CD4-positive, alpha-beta T cell treated with Interleukin-17A for 4 hours (primary cell): ENCODE measurements around the gene TGFB1I1.
"Not testable (repeated sequence)": the region's sequence is repeated elsewhere in the genome, so short reads cannot be mapped to it uniquely, and the experiment has no call there.

Experiments used
- DNase-seq: peaks from one replicate; pipeline ENCODE4 v3.0.0-alpha.2; 2020; ENCODE audit warnings: mixed read lengths

The TGFB1I1 gene

DNA sequence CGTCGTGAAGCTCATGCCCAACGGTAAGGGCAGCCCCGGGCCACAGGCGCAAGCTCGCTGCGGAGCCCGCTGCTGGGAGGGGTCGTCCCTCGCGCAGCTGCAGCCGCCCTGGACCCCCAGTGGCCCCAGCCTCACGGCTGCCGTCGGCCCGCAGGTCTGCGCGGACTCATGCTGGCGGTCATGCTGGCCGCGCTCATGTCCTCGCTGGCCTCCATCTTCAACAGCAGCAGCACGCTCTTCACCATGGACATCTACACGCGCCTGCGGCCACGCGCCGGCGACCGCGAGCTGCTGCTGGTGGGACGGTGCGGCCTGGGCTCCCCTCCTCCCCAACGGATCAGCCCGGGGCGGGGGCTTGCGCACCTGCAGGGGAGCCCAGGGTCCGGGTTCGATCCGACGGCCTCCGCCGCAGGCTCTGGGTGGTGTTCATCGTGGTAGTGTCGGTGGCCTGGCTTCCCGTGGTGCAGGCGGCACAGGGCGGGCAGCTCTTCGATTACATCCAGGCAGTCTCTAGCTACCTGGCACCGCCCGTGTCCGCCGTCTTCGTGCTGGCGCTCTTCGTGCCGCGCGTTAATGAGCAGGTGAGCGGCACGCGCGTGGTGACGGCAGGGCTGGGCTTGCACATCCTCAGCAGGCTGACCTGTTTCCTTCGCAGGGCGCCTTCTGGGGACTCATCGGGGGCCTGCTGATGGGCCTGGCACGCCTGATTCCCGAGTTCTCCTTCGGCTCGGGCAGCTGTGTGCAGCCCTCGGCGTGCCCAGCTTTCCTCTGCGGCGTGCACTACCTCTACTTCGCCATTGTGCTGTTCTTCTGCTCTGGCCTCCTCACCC lies 16.7 kb downstream of the TGFB1I1 start:
- no peak for DNase-seq

DNA sequence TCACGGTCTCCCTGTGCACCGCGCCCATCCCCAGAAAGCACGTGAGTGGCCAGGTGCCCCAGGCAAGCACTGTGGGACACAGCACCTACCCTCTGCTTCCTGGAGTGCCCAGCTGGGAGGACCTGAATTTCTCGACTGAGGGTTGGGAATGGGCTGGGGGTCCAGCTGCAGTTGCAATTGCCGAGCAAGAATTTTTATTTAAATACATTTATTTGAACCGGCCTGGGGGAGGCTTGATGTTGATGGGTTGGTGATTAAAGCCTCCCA lies 17.3 kb downstream of the TGFB1I1 start:
- no peak for DNase-seq

DNA sequence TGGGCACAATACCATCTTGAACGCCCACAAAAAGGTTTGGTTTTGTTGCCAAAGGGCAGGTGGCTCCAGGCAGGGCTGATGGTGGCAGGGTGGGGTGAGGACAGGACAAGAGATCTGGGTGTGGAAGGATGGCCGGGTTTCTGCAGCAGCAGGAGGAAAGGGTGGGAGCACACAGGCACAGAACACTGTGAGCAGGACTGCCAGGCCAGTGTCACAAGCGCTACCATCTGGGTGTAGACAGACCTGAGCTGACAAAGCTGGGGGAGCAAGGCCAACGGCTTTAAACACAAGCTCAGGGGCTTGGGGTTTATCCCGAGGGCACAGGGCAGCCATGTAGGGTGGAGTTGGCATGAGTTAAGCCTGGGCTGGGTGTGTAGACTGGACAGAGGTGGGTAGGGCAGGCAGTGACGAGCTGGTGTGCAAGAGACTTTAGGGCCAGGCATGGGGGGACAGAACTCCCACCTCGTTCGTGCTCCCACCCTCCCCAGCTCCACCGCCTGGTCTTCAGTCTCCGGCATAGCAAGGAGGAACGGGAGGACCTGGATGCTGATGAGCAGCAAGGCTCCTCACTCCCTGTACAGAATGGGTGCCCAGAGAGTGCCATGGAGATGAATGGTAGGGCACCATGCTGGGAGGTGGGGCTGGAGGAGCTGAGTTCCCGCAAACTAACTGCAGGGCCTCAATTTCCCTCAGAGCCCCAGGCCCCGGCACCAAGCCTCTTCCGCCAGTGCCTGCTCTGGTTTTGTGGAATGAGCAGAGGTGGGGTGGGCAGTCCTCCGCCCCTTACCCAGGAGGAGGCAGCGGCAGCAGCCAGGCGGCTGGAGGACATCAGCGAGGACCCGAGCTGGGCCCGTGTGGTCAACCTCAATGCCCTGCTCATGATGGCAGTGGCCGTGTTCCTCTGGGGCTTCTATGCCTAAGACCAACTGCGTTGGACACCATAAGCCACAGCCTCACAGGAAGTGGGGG lies 17.9 kb downstream of the TGFB1I1 start:
- no peak for DNase-seq

DNA sequence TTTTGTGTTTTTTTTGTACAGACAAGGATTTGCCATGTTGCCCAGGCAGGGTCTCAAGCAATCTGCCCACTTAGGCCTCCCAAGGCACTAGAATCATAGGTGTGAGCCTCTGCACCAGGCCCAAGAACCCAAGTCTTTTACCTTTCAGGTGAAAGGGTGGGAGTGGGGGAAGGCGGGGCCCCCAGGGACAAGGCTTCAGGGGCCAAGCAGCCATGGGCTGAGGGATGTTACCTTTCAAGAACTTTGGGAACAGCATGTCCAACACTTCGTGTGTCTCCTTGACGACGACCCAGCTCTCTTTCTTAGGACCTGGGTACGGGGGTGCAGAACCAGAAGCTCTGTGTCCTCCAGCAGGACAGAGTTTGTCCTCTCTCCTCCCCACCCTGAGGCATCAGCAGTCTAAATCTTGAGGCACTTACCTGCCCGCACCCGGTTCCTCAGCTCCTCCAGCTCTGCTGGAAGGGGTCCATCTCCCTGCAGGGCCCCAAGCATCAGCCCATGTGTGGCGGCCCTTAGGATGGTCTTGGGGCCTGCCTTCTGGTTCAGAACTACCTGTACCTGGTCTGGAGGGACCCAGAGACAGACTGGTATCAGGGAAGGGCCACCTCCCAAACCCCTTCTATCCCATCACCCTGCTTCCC lies 19.9 kb downstream of the TGFB1I1 start:
- no peak for DNase-seq

- no peak for DNase-seq
These were observed 21.7 kb downstream of the TGFB1I1 start for GRCh38 chr16:31493506-31494125.

DNA sequence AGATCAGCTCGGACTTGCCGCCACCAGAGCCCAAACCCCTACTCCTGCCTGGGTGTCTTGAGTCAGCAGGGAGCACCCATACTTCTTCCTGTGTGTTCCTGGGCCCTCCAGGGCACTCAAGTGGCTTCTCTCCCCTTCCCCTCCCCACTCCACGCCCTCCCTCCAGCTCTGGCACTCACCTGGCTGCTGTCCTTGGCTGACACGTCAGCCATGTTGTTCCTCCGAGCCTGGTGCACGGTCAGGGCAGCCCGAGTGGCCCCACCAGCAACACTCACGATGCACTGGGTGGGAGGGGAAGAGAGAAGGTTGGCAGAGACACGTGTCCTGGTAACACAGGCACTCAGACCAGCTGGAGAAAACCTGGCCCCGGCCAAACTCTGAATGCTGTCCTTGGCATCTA lies 24.7 kb downstream of the TGFB1I1 start:
- no peak for DNase-seq

DNA sequence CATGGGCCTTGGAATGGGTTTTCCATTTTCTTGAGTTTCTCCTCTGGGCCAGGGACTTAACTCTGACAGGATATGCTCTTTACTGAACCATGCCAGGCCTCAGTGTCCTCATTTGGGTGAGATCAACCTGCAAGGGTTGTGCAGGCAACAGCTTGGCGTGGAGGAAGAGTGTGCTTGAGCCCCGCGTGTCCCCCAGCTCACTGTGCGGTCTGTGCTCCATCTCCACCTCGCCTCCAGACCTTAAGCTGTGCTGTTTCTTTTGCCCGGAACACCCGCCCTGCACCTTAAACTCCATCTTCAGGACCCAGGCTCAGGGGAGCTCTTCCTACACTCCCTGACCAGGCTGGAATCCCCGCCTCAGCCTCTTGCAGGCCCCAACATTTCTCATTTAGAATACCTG lies 26.5 kb downstream of the TGFB1I1 start:
- DNase-seq = no peak

DNA sequence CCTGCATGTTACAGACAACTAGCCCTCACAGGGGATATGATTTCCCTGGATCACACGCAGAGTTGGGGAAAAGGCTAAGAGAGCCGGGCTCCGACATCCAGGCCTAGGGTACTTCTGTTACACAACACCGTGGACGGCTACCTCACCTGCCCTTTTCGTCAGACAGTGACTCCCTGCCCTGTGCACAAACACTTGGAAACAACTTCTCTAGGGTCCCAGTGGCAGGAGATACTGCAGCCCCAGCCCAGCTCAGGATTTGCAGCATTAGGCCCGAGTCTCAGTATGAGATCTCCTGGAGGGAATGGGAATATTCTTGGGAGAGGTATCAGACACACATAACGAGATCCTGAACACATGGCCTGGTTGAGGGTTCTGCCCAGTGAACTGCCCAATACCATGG lies 28.0 kb downstream of the TGFB1I1 start:
- DNase-seq = no peak

DNA sequence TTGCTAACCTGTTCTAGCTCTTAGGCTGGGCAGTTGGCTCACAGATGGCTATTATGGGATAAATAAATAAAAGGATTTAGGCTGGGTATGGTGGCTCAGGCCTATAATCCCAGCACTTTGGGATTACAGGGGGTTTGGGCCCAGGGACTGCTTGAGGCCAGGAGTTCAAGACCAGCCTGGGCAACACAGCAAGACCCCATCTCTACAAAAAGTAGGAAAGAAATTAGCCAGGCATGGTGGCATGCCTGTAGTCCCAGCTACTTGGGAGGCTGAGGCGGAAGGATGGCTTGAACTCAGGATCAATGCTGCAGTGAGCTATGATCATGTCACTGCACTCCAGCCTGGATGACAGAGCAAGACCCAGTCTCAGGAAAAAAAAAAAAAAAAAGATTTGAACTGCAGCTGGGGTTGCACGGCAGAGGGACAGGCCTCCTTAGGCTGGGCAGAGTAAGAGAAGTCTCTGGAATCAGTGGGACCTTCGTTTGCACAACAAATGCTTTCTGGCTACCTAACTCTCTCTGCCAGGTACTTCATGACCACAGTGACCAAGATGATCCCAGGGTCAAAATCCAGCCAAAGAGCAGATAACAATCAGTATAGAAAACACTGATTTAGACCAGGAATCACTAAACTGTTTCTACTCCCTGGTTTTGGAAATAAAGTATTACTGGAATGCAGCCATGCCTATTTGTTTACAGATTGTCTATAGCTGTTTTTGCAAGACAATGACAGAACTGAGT lies 29.4 kb downstream of the TGFB1I1 start:
- DNase-seq = no peak

DNA sequence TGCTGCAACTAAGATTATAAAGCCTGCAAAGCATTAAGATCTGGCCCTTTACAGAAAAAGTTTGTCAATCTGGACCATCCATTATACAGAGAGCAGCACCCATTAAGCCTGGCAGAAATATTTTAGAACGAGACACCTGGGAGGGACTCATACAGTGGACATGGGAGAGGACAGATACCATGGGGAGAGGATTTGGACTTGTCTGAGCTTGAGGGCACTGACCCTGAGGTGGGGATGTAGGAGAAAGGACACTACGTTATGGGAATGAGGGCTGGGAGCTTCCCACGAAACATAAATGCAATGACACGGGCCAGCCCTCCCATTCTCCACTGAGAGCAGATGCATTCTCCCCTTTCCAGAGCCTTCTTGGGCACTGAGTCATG lies 30.0 kb downstream of the TGFB1I1 start:
- DNase-seq = no peak

- DNase-seq = no peak
These were observed 31.0 kb downstream of the TGFB1I1 start for GRCh38 chr16:31502981-31503380.

DNA sequence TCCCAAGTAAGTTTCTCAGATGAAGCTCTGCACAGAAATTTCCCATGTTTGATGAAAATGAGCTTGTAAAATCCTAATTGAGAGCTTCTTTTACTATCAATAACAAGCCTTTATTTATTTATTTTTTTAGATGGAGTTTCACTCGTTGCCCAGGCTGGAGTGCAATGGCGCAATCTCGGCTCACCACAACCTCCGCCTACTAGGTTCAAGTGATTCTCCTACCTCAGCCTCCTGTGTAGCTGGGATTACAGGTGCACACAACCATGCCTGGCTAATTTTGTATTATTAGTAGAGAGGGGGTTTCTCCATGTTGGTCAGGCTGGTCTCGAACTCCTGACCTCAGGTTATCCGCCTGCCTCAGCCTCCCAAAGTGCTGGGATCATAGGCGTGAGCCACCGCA lies 31.6 kb downstream of the TGFB1I1 start:
- DNase-seq = not testable (repeated sequence)

- DNase-seq = no peak
These were observed 32.2 kb downstream of the TGFB1I1 start for GRCh38 chr16:31504159-31504558.

- no peak for DNase-seq
These were observed 33.5 kb downstream of the TGFB1I1 start for GRCh38 chr16:31505483-31505882.

DNA sequence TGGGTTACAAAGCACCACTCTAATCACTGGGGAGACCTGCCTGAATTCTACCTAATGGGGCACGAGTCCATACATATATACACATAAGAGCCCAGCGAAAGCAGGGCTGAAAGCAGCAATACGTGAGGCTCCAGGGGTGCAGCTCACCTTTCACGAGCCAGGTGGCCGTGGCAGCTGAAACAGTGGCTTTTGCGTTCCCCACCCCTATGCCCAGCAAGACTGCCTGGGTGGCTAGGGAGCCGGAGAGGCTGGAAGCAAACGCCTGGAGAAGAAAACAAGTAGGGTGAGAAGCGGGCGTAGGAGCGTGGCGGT lies 35.6 kb downstream of the TGFB1I1 start:
- DNase-seq = no peak

- DNase-seq = peak; percentile 89
These were observed 36.2 kb downstream of the TGFB1I1 start, which contains the start of gene RUSF1 for GRCh38 chr16:31507929-31508705. Gene RUSF1 (minus strand): TSS chr16:31508391. CDS start chr16:31508373, 18 bp downstream.

DNA sequence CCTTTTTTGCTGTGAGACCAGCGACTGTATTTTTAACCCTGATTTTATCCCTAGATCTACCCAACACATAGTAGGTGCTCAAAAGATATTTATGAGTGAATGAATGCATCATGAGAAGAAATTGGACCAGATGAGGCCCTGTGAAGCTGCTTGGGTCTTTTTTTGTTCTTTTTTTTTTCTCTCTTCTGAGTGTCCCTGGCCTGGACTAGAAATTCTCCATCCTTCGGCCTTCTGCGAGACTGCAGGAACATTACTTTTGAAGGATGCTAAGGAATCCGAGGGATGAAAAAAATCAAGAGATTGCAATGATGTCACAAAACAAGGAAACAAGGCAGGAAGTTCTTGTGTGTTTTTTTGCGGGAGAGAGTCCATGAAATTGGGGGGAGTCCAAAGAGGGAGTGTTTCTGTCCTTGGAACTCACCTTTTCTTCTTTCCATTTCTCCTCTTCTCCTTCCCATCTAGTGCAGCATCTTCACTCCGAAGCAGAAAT lies 36.8 kb downstream of the TGFB1I1 start:
- no peak for DNase-seq

DNA sequence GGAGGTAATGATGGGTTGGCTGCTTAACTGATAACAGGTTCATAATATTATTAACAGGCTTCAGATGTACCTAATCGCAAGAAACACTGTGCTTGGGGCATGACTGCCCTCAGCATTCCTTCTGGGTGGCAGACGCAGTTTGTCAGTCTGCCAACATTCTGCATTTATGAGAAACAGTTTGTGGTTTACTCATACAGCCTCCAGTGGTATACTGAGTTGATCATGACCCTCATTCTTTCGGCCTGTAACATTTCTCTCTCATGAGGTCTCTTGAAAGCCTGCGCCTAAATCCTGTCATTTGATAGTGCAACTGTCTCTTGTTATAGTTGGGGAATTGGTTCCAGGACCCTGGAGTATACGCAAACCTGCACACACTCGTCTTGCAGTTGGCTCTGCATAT lies 41.2 kb downstream of the TGFB1I1 start:
- no peak for DNase-seq

GRCh38 chr16:31513884-31514283 lies 41.9 kb downstream of the TGFB1I1 start:
- no peak for DNase-seq

GRCh38 chr16:31517800-31518402 lies 45.9 kb downstream of the TGFB1I1 start:
- DNase-seq = no peak
